Activated CD8-positive, alpha-beta memory T cell treated with anti-CD3 and anti-CD28 coated beads for 48 hours (primary cell): ENCODE data around the gene CCR8.
"Not testable (repeated sequence)": the region's sequence is repeated elsewhere in the genome, so short reads cannot be mapped to it uniquely, and the experiment has no call there.

Source experiments
- DNase-seq, 3 experiments: peaks; one replicate each; pipeline ENCODE4 v3.0.0-alpha.2; 2020; ENCODE audit warnings: low read depth in 2 of 3, low spot score in 2 of 3

Gene CCR8

DNA sequence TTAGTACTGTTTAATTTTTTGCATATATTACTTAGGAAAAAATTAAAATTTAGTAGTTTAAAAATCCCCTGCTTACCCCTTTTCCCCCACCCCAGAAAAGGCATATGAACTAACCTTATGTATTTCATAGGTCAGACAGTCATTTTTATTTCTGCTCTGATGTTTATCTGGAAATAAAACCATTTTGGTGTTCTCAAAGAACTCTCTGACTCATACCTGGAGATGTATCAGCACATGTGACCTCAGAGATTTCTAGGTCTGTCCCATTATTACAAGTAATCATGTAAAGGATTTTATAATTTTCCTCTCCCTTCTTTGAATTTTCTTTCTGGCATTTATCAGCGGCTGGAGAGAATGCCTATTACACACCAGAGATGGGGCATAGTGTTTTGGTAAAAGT lies 14.1 kb upstream of the CCR8 start:
- DNase-seq = no peak

DNA sequence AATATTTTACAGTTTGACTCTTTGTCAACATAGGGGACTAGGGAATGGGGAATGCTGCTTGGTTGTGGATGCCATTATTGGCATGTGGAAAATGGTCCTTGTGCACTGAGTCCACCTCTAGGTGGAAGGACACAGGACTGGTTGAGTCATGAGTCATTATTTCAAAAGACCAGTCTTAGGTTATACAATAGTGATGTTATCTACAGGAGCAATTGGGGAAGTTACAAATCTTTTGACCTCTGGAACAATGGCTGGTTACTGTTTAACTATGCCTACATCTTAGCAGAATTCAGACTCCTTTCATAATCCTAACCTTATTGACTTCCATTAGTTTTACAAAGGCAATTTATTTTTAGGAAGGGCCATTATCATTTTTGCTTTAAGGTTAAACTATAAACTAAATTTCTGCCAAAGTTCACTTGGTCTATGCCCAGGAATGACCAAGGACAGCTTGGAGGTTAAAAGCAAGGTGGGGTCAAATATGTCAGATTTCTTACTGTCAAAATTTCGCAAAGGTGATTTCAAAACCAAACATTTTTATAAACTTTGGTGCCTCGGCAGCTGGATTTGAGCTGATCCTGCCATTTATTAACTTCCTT lies 11.8 kb upstream of the CCR8 start:
- DNase-seq = no peak

- no peak for DNase-seq
Observed at GRCh38 chr3:39318301-39318700, 11.2 kb upstream of the CCR8 start.

GRCh38 chr3:39319249-39319648 lies 10.3 kb upstream of the CCR8 start:
- DNase-seq = no peak

GRCh38 chr3:39321574-39321983 lies 7.9 kb upstream of the CCR8 start:
- DNase-seq = not testable (repeated sequence)

GRCh38 chr3:39322209-39322715 lies 7.2 kb upstream of the CCR8 start:
- not testable (repeated sequence) for DNase-seq

GRCh38 chr3:39322936-39323335 lies 6.6 kb upstream of the CCR8 start:
- DNase-seq = no peak

DNA sequence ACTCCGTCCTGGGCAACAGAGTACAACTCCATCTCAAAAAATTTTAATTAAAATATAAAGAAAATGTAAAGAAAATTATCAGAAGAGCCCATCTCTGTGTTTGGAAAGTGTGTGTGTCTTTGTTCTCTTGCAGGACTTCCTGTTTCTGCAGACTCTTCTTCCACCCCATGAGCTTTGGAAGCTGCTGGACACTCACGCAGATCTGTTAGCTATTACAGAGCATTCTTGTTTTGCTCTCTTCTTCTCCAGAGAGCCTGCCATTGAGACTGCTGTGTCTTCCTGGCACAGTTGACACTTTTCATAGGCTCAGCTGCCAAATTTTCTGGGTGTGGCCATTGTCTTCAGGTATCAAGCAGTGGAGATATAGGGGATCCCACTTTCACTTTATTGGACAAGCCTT lies 6.0 kb upstream of the CCR8 start:
- no peak for DNase-seq

- no peak for DNase-seq
Observed at GRCh38 chr3:39325236-39325635, 4.3 kb upstream of the CCR8 start.

- DNase-seq = no peak
Observed at GRCh38 chr3:39327053-39327745, 2.3 kb upstream of the CCR8 start.

DNA sequence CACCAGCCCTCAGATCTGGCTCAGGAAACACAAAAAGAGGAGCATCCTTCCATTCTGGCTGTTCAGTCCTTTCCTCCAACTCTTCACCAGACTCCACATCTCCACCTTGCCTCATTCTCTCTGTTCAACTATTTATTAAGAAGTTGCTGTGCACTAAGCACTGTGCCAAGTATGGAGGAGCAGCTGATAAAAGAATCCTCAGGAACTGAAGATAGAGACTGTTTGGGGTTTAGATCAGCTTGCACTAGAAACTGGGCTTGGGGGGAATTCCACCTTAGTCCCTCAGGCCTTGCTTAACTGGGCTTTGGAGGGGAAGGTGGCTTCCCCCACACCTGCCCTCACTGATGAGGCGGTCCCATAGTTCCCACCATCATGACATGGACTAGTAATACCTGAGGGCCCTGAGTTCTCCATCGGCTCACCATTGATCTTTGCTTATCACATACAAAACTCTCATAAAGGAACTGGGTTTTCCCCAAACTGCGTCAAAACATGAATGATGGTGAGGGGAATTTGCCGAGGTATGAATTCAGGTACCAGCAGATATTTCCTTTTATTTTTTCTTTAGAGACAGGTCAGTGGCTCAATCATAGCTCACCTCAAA lies 1.7 kb upstream of the CCR8 start:
- DNase-seq = no peak

DNA sequence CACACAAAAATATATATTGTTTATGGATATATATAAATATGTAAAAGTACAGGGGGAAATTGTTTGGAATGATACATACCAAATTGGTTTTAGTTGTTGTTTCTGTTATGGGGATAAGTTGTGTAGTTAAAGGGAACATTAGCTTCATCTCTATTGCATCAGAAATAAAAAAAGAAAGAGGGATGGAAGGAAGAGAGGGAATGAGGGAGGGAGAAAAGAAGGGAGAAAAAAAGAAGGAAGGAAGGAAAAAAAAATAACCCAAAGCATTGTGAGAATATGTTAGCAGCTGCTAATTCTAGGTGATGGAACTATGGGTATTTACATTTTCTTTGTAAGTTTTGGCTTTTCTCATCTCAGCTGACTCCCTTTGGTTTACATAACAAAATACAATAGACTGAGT lies 1.3 kb downstream of the CCR8 start:
- DNase-seq = no peak

DNA sequence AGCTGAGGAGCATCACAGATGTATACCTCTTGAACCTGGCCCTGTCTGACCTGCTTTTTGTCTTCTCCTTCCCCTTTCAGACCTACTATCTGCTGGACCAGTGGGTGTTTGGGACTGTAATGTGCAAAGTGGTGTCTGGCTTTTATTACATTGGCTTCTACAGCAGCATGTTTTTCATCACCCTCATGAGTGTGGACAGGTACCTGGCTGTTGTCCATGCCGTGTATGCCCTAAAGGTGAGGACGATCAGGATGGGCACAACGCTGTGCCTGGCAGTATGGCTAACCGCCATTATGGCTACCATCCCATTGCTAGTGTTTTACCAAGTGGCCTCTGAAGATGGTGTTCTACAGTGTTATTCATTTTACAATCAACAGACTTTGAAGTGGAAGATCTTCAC lies 3.0 kb downstream of the CCR8 start:
- no peak for DNase-seq

DNA sequence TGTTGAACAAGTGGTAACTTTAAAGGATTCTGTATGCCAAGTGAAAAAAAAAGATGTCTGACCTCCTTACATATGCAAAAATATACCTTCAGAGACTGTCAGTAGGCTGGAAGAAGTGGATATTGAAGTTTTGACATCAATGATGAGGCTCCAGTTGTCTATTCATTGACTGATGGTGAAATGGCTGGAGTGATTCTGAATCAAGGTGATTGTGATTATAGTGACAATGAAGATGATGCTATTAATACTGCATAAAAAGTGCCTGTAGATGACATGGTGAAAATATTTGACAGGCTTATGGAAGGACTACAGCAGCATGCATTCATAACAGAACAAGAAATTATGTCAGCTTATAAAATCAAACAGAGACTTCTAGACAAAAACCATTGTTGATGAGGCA lies 4.1 kb downstream of the CCR8 start:
- no peak for DNase-seq

DNA sequence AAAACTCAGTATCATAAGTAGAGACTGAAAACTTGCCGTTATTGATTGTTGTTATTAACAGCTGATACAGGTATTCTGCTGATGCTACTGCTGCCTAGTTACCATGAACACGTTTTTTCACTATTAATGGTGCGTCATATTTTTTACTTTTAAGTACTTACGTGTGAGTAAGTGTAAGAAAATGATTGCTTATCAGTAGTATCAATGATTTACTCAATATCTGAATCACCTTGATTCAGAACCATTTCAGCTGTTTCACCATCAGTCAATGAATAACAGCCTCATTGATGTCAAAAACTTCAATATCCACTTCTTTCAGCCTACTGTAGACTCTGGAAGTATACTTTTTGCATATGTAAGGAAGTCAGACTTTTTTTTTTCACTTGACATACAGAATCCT lies 4.7 kb downstream of the CCR8 start:
- DNase-seq = no peak

- no peak for DNase-seq
Observed at GRCh38 chr3:39338201-39338600, 8.7 kb downstream of the CCR8 start.

GRCh38 chr3:39339086-39339485 lies 9.6 kb downstream of the CCR8 start:
- no peak for DNase-seq

GRCh38 chr3:39343076-39343717 lies 13.7 kb downstream of the CCR8 start:
- no peak for DNase-seq

- DNase-seq = no peak
Observed at GRCh38 chr3:39343760-39344159, 14.3 kb downstream of the CCR8 start.

GRCh38 chr3:39344746-39345344 lies 15.3 kb downstream of the CCR8 start:
- no peak for DNase-seq

- no peak for DNase-seq
Observed at GRCh38 chr3:39346785-39347585, 17.5 kb downstream of the CCR8 start.
